K562 (cell line): ENCODE measurements around the gene TMEM239. TPM values are rescaled to one million over a fixed set of nuclear protein-coding genes. Genes with fewer than 3 reads are reported as not detected.

Experiments used
- ATAC-seq: fragments of 200-7000 bp; cut with Tn5 transposase; 3 replicates; pipeline ENCODE4 v1.9.1; 2020; ENCODE audit warnings: moderate library complexity
- BruUV-seq: library from RNA; stranded (reverse); fragments of 400-500 nt; replicated peaks from 2 replicates; lab custom pipeline; 2021; lab: Mats Ljungman, UMichigan
- CTCF ChIA-PET: fragments of 300-600 bp; formaldehyde crosslinking; extraction: SDS; loops from one replicate; lab custom pipeline; 2021; ENCODE audit warnings: low intra/inter-chr PET ratio; lab: Yijun Ruan, JAX
- POLR2A ChIA-PET: fragments of 300-600, 350-650 bp; sonication (Branson Sonifier 250); formaldehyde crosslinking; extraction: SDS; loops from one replicate; lab custom pipeline; 2021; ENCODE audit warnings: antibody characterized with exemption, inconsistent platforms; lab: Yijun Ruan, JAX
- DNase-seq, 4 experiments: peaks; one replicate each; pipeline versions ENCODE4 v3.0.0 to v3.0.0-alpha.2; 2011 to 2018; ENCODE audit warnings: low spot score in 3 of 4, mixed read lengths in 3 of 4; ENCODE audit errors: extremely low read depth in 1 of 4
- FAIRE-seq: peaks from 2 replicates; lab custom pipeline; 2011; peaks lifted over from hg19 to GRCh38; lab: Jason Lieb, UNC
- H2AFZ ChIP-seq: 2 replicates; pipeline ENCODE4 v1.6.0; 2011; ENCODE audit warnings: low read depth, low read length, control low read depth, inconsistent platforms
- H3K27ac ChIP-seq: fragments of 200-600 bp; 3 replicates; pipeline ENCODE4 v1.8.0; 2011; ENCODE audit warnings: low read depth, mild to moderate bottlenecking, control low read depth, inconsistent platforms, low read length, moderate library complexity, mixed read lengths; ENCODE audit errors: extremely low read depth
- H3K27me3 ChIP-seq, 2 experiments: fragments of 300-600 bp in 1 of 2; 2 replicates in 1 of 2; 3 replicates in 1 of 2; pipeline versions ENCODE4 v1.6.0 to v1.8.0; 2011; ENCODE audit warnings: inconsistent platforms in 2 of 2, low read length in 2 of 2, mild to moderate bottlenecking in 1 of 2, mixed read lengths in 1 of 2, moderate library complexity in 1 of 2; ENCODE audit not compliant: control insufficient read depth in 2 of 2, insufficient read depth in 2 of 2
- H3K36me3 ChIP-seq: fragments of 300-600 bp; 3 replicates; pipeline ENCODE4 v1.8.0; 2011; ENCODE audit warnings: mild to moderate bottlenecking, low read length, inconsistent platforms; ENCODE audit not compliant: control insufficient read depth, insufficient read depth
- H3K4me1 ChIP-seq, 2 experiments: fragments of 200-600 bp in 1 of 2; replicated peaks in 1 of 2; 2 replicates in 1 of 2; 3 replicates in 1 of 2; pipeline versions ENCODE4 v1.5.1 to v1.8.0; 2011; ENCODE audit warnings: inconsistent platforms in 2 of 2, low read length in 2 of 2, mild to moderate bottlenecking in 1 of 2, mixed read lengths in 1 of 2, moderate library complexity in 1 of 2; ENCODE audit not compliant: control insufficient read depth in 2 of 2, insufficient read depth in 2 of 2
- H3K4me2 ChIP-seq: 2 replicates; pipeline ENCODE4 v1.6.1; 2011; ENCODE audit warnings: low read length, control low read depth, inconsistent platforms, mixed read lengths; ENCODE audit not compliant: insufficient read depth
- H3K4me3 ChIP-seq: fragments of 200-600 bp; sonication (generic), shearing (Covaris generic); 2 replicates; pipeline ENCODE4 v1.5.1; 2016; ENCODE audit warnings: control low read depth, inconsistent platforms
- H3K79me2 ChIP-seq: fragments of 200-600 bp; 3 replicates; pipeline ENCODE4 v1.8.0; 2011; ENCODE audit warnings: low read length, inconsistent platforms; ENCODE audit not compliant: control insufficient read depth, insufficient read depth
- H3K9ac ChIP-seq, 2 experiments: 2 replicates each; pipeline versions ENCODE4 v1.6.0 to v1.6.1; 2011; ENCODE audit warnings: low read depth in 2 of 2, low read length in 2 of 2, control low read depth in 1 of 2, inconsistent platforms in 1 of 2, mild to moderate bottlenecking in 1 of 2, mixed read lengths in 1 of 2; ENCODE audit not compliant: insufficient read depth in 1 of 2
- H3K9me1 ChIP-seq: one replicate; pipeline ENCODE4 v1.6.0; 2011; ENCODE audit warnings: inconsistent platforms, mild to moderate bottlenecking, low read length, moderate library complexity; ENCODE audit not compliant: control insufficient read depth, insufficient read depth
- H3K9me3 ChIP-seq: replicated peaks from 2 replicates; pipeline ENCODE4 v1.5.1; 2011; ENCODE audit warnings: low read depth, low read length, inconsistent platforms; ENCODE audit not compliant: control insufficient read depth, insufficient read depth
- H4K20me1 ChIP-seq: replicated peaks from 2 replicates; pipeline ENCODE4 v1.6.1; 2011; ENCODE audit warnings: low read length, inconsistent platforms, mixed read lengths; ENCODE audit not compliant: control insufficient read depth, insufficient read depth
- CHD1 ChIP-seq: fragments of 200-600 bp; sonication (generic); IDR thresholded peaks from one replicate; pipeline ENCODE4 v1.6.1; 2012; ENCODE audit warnings: mild to moderate bottlenecking, moderate library complexity, low read length, inconsistent platforms
- HLTF ChIP-seq: fragments of 450-650 bp; IDR thresholded peaks from 2 replicates; pipeline ENCODE4 v1.6.1; 2016
- MIER1 ChIP-seq: fragments of 450-650 bp; IDR thresholded peaks from 2 replicates; pipeline ENCODE4 v1.6.1; 2016; ENCODE audit warnings: antibody characterized with exemption, mild to moderate bottlenecking, low read depth
- MYC ChIP-seq, 2 experiments: fragments of 250-450 bp in 1 of 2; sonication (Bioruptor Pico) in 1 of 2; IDR thresholded peaks; 2 replicates each; pipeline versions ENCODE4 v1.5.1 to v1.6.1; 2012 to 2021; ENCODE audit warnings: low read depth in 2 of 2, borderline replicate concordance in 1 of 2, improper control_type of control experiment in 1 of 2, low read length in 1 of 2, mild to moderate bottlenecking in 1 of 2, moderate library complexity in 1 of 2
- ZNF174 ChIP-seq: fragments of 250-450 bp; sonication (Bioruptor Pico); IDR thresholded peaks from 2 replicates; pipeline ENCODE4 v1.4.0; 2020; ENCODE audit warnings: mild to moderate bottlenecking
- WGBS: fragments of 100-300 bp; shearing (Covaris generic); methylation state at CpG from one replicate; pipeline ENCODE4 v1.1.6; 2016; ENCODE audit warnings: low coverage, mixed read lengths; ENCODE audit not compliant: insufficient coverage; ENCODE audit errors: missing lambda C conversion rate; 5-methylcytosine and 5-hydroxymethylcytosine counted together
- in situ Hi-C: fragments of 300-500 bp; cut with MboI; formaldehyde crosslinking; loops from 4 replicates; pipeline ENCODE4 v1.15.0; 2018; ENCODE audit warnings: inconsistent platforms, mixed read lengths
- intact Hi-C: fragments of 100-400 bp; cut with micrococcal nuclease; formaldehyde crosslinking; loops from 2 replicates; pipeline ENCODE4 v1.14.2; 2022
- polyA plus RNA-seq, 8 experiments: library from polyadenylated mRNA; depleted of rRNA in 4 of 8; stranded (reverse) in 5 of 8; unstranded in 3 of 8; fragments of >200 nt; fragmentation: Nextera tagmentation in 2 of 8; fragmentation: Illumina TruSeq in 1 of 8; extraction: Ambion mirVana in 2 of 8; extraction: Trizol in 1 of 8; gene quantifications; 2 replicates each; pipeline versions ENCODE4 v1.2.1 to v1.2.3, GENCODE V29; 2011 to 2014; ENCODE audit warnings: inconsistent platforms in 1 of 8, missing spikeins in 1 of 8
- total RNA-seq, 7 experiments: library from RNA; depleted of rRNA in 6 of 7; stranded (reverse); fragments of >200 nt in 6 of 7; fragmentation: Illumina TruSeq in 2 of 7; extraction: Trizol in 2 of 7; gene quantifications; 2 replicates each; pipeline versions ENCODE4 v1.2.1 to v1.2.3, GENCODE V29; 2011 to 2021; ENCODE audit warnings: low replicate concordance in 1 of 7

TMEM239 gene
- total and polyA plus RNA-seq, 9 of the 15 experiments (the other 6 are each of a cell fraction or from before 2014, with no cell fraction given) = not detected

- POLR2A ChIA-PET = no interaction called here
- WGBS = 0% methylated on average over 6 of the region's 6 CpGs
Observed at GRCh38 chr20:2793471-2793870, 22.7 kb upstream of the TMEM239 start.

GRCh38 chr20:2794202-2794748, 21.9 kb upstream of the TMEM239 start:
- in situ Hi-C loops (no loop called here), intact Hi-C loops (no loop called here)
- H3K27me3 ChIP-seq = peaks cover 15 to 53% of the 10 kb centered on the region in 2 experiments; a peak in 4 of 5 replicates
- H3K4me3 ChIP-seq = no peak overlapping the region
- H3K4me2 ChIP-seq = no peak overlapping the region
- no peak for DNase-seq
- no peaks in the 10 kb centered on the region for H3K36me3 ChIP-seq
- no peak for FAIRE-seq
- no peak overlapping the region for H3K9ac ChIP-seq
- no peak for ATAC-seq
- H3K4me1 ChIP-seq = peaks cover 2 to 15% of the 10 kb centered on the region in 2 experiments; a peak in 4 of 5 replicates
- H3K79me2 ChIP-seq = no peaks in the 10 kb centered on the region
- TF ChIP-seq MYC (IDR thresholded peaks at IDR 0.05; ENCODE audit: low read depth, low read length) = no peak
- TF ChIP-seq MYC (CRISPR knock-in tag; IDR thresholded peaks at IDR 0.05; ENCODE audit: borderline replicate concordance, low read depth) = no peak
- POLR2A ChIA-PET = no interaction called here
- CTCF ChIA-PET = no interaction called here
- no peaks in the 10 kb centered on the region for H3K9me3 ChIP-seq
- no TSS peak for BruUV-seq
- H3K9me1 ChIP-seq = no peaks in the 10 kb centered on the region
- no peak overlapping the region for H2AFZ ChIP-seq
- 5% methylated on average over 8 of the region's 23 CpGs for WGBS
- H3K27ac ChIP-seq = no peak overlapping the region
- peaks cover 12% of the 10 kb centered on the region; the same call in 1 of the 2 replicates for H4K20me1 ChIP-seq

More at GRCh38 chr20:2793471-2793870, 22.7 kb upstream of the TMEM239 start:
- intact Hi-C loops (no loop called here), in situ Hi-C loops (no loop called here)
- no peak overlapping the region for H3K9ac ChIP-seq
- H3K4me3 ChIP-seq = no peak overlapping the region
- H3K4me2 ChIP-seq = no peak overlapping the region
- no peaks in the 10 kb centered on the region for H3K9me1 ChIP-seq
- H2AFZ ChIP-seq = no peak overlapping the region
- H3K27ac ChIP-seq = no peak overlapping the region
- H4K20me1 ChIP-seq = peaks cover 12% of the 10 kb centered on the region; the same call in 1 of the 2 replicates
- peaks cover 2 to 12% of the 10 kb centered on the region in 2 experiments; a peak in 4 of 5 replicates for H3K4me1 ChIP-seq
- no TSS peak for BruUV-seq
- no peaks in the 10 kb centered on the region for H3K36me3 ChIP-seq
- TF ChIP-seq ZNF174 (CRISPR knock-in tag) = no peak
- TF ChIP-seq MIER1 = no peak
- no peak for TF ChIP-seq CHD1
- TF ChIP-seq HLTF = no peak
- H3K9me3 ChIP-seq = no peaks in the 10 kb centered on the region
- peaks cover 15 to 53% of the 10 kb centered on the region in 2 experiments; a peak in 4 of 5 replicates for H3K27me3 ChIP-seq
- FAIRE-seq (no peak), DNase-seq (no peak), ATAC-seq (no peak)
- H3K79me2 ChIP-seq = no peaks in the 10 kb centered on the region
- CTCF ChIA-PET = no interaction called here
